ENCODE results near the gene SAG. TPM values are rescaled to one million over a fixed set of nuclear protein-coding genes. Genes with fewer than 3 reads are reported as not detected.

The SAG gene
- total and polyA plus RNA-seq, 2 experiments from 2014 or later = not detected

DNA sequence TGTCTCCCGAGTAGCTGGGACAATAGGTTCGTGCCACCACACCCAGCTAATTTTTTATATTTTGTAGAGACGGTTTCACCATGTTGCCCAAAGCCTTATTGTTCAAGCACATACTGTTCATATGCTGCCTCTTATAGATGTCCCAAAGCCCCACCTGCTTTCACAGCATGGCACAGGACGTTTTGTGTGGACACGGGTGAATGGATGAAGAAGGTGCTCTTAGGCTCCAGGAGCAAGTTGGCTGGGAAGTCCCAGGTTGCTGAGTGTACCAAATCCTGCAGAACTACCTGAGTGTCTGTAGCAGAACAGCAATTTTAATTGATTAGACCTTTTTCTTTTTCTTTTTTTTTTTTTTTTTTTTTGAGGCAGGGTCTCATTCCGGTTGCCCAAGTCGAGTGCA lies 10.5 kb upstream of the SAG start (continued):
- TF ChIP-seq, protein P1, sequence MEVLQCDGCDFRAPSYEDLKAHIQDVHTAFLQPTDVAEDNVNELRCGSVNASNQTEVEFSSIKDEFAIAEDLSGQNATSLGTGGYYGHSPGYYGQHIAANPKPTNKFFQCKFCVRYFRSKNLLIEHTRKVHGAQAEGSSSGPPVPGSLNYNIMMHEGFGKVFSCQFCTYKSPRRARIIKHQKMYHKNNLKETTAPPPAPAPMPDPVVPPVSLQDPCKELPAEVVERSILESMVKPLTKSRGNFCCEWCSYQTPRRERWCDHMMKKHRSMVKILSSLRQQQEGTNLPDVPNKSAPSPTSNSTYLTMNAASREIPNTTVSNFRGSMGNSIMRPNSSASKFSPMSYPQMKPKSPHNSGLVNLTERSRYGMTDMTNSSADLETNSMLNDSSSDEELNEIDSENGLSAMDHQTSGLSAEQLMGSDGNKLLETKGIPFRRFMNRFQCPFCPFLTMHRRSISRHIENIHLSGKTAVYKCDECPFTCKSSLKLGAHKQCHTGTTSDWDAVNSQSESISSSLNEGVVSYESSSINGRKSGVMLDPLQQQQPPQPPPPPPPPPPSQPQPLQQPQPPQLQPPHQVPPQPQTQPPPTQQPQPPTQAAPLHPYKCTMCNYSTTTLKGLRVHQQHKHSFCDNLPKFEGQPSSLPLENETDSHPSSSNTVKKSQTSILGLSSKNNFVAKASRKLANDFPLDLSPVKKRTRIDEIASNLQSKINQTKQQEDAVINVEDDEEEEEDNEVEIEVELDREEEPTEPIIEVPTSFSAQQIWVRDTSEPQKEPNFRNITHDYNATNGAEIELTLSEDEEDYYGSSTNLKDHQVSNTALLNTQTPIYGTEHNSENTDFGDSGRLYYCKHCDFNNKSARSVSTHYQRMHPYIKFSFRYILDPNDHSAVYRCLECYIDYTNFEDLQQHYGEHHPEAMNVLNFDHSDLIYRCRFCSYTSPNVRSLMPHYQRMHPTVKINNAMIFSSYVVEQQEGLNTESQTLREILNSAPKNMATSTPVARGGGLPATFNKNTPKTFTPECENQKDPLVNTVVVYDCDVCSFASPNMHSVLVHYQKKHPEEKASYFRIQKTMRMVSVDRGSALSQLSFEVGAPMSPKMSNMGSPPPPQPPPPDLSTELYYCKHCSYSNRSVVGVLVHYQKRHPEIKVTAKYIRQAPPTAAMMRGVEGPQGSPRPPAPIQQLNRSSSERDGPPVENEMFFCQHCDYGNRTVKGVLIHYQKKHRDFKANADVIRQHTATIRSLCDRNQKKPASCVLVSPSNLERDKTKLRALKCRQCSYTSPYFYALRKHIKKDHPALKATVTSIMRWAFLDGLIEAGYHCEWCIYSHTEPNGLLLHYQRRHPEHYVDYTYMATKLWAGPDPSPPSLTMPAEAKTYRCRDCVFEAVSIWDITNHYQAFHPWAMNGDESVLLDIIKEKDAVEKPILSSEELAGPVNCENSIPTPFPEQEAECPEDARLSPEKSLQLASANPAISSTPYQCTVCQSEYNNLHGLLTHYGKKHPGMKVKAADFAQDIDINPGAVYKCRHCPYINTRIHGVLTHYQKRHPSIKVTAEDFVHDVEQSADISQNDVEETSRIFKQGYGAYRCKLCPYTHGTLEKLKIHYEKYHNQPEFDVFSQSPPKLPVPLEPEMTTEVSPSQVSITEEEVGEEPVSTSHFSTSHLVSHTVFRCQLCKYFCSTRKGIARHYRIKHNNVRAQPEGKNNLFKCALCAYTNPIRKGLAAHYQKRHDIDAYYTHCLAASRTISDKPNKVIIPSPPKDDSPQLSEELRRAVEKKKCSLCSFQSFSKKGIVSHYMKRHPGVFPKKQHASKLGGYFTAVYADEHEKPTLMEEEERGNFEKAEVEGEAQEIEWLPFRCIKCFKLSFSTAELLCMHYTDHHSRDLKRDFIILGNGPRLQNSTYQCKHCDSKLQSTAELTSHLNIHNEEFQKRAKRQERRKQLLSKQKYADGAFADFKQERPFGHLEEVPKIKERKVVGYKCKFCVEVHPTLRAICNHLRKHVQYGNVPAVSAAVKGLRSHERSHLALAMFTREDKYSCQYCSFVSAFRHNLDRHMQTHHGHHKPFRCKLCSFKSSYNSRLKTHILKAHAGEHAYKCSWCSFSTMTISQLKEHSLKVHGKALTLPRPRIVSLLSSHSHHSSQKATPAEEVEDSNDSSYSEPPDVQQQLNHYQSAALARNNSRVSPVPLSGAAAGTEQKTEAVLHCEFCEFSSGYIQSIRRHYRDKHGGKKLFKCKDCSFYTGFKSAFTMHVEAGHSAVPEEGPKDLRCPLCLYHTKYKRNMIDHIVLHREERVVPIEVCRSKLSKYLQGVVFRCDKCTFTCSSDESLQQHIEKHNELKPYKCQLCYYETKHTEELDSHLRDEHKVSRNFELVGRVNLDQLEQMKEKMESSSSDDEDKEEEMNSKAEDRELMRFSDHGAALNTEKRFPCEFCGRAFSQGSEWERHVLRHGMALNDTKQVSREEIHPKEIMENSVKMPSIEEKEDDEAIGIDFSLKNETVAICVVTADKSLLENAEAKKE (CRISPR knock-in tag; IDR thresholded peaks at IDR 0.05) = no peak
- TF ChIP-seq STAT1 (IDR thresholded peaks at IDR 0.05; ENCODE audit: unreplicated experiment) = no peak
- TF ChIP-seq, protein P2, sequence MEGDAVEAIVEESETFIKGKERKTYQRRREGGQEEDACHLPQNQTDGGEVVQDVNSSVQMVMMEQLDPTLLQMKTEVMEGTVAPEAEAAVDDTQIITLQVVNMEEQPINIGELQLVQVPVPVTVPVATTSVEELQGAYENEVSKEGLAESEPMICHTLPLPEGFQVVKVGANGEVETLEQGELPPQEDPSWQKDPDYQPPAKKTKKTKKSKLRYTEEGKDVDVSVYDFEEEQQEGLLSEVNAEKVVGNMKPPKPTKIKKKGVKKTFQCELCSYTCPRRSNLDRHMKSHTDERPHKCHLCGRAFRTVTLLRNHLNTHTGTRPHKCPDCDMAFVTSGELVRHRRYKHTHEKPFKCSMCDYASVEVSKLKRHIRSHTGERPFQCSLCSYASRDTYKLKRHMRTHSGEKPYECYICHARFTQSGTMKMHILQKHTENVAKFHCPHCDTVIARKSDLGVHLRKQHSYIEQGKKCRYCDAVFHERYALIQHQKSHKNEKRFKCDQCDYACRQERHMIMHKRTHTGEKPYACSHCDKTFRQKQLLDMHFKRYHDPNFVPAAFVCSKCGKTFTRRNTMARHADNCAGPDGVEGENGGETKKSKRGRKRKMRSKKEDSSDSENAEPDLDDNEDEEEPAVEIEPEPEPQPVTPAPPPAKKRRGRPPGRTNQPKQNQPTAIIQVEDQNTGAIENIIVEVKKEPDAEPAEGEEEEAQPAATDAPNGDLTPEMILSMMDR (conservative IDR thresholded peaks at IDR 0.05; ENCODE audit: low read depth in 2 of 2) = no peak
- TF ChIP-seq POLR2AphosphoS5 (IDR thresholded peaks at IDR 0.05; ENCODE audit: low read depth) = no peak
- no peak for TF ChIP-seq ZNF114 (CRISPR knock-in tag; IDR thresholded peaks at IDR 0.05)
- TF ChIP-seq EZH2 (IDR thresholded peaks at IDR 0.05; ENCODE audit: low read depth, unreplicated experiment) = no peak
- no peak for TF ChIP-seq JUNB (IDR thresholded peaks at IDR 0.05; ENCODE audit: unreplicated experiment)
- no peak for TF ChIP-seq NANOG (IDR thresholded peaks at IDR 0.05; ENCODE audit: borderline replicate concordance)

DNA sequence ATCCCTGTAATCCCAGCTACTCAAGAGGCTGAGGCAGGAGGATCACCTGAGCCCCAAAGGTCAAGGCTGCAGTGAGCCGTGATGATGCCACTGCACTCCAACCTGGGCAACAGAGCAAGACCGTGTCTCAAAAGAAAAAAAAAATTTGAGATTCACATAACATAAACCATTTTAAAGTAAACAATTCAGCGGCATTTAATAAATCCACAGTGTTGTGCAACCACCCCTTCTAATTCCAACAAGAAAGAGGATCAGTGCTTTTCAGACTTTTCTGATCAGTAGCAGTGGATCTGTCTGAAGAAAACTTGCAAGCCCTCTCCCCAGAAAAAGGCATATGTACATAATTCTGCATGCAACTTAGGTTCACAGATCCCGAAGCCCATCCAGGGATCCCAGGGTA lies 7.2 kb upstream of the SAG start:
- 0 out of 2 replicates have a peak, but pooled peaks cover 3% of the 10 kb centered on the region for H3K9me2 ChIP-seq (ENCODE audit: insufficient read depth)
- DNase-seq (ENCODE audit: low spot score) (no peak), ATAC-seq (no peak)
- no peak overlapping the region for H3K27ac ChIP-seq (ENCODE audit: low read depth)
- no peaks in the 10 kb centered on the region for H3K27me3 ChIP-seq (ENCODE audit: insufficient read depth)
- peaks cover 3% of the 10 kb centered on the region for H3K27me3 Mint-ChIP-seq (ENCODE audit: insufficient read depth, low read depth, poor library complexity)
- no peak overlapping the region for H3K4me3 ChIP-seq
- H3K79me2 ChIP-seq (replicated peaks; ENCODE audit: insufficient read depth) = no peaks in the 10 kb centered on the region
- no peaks in the 10 kb centered on the region for H3K4me1 ChIP-seq (ENCODE audit: insufficient read depth)
- H3K4me1 Mint-ChIP-seq = peaks cover 9% of the 10 kb centered on the region; the same call in 2 of the 3 replicates
- H3F3A ChIP-seq (replicated peaks; ENCODE audit: low read depth) = no peaks in the 10 kb centered on the region
- H3K27ac Mint-ChIP-seq = no peak overlapping the region
- no peaks in the 10 kb centered on the region; the same call in 1 of the 2 replicates for H4K20me1 ChIP-seq (replicated peaks; ENCODE audit: insufficient read depth)
- H3K4me2 ChIP-seq = no peak overlapping the region
- H3K4me3 Mint-ChIP-seq = no peak overlapping the region
- H3K9me3 Mint-ChIP-seq = no peaks in the 10 kb centered on the region
- H3K36me3 Mint-ChIP-seq (ENCODE audit: low read depth) = peaks cover 9% of the 10 kb centered on the region; the same call in 2 of the 3 replicates
- H2AFZ ChIP-seq = no peak overlapping the region
- H3K36me3 ChIP-seq (ENCODE audit: insufficient read depth) = peaks cover 4% of the 10 kb centered on the region; the same call in 1 of the 2 replicates
- TF ChIP-seq, protein P2 (conservative IDR thresholded peaks at IDR 0.05; ENCODE audit: low read depth in 2 of 2) = no peak
- TF ChIP-seq EZH2phosphoT487 (IDR thresholded peaks at IDR 0.05; ENCODE audit: unreplicated experiment) (no peak), POLR2AphosphoS5 (IDR thresholded peaks at IDR 0.05; ENCODE audit: low read depth) (no peak), CREB1 (CRISPR knock-in tag; IDR thresholded peaks at IDR 0.05; ENCODE audit: low read depth) (no peak), ZNF331 (CRISPR knock-in tag; IDR thresholded peaks at IDR 0.05; ENCODE audit: low read depth) (no peak)
